HUDEP-2 (cell line): Measurements from ENCODE around the gene S100A2.

ENCODE experiments used
- DNase-seq, 76 experiments: peaks; one replicate each; lab custom pipeline; 2025; ENCODE audit not compliant: unreplicated experiment in 76 of 76; lab: John Stamatoyannopoulos, UW

The S100A2 gene

GRCh38 chr1:153565529-153566374 lies at the start of gene S100A2:
TSS of gene S100A2 (minus strand) at chr1:153565844. CDS start at chr1:153563877, 1,967 bp downstream.
- peak in 14 of 76 experiments; percentile 18 to 48 (median 30) for DNase-seq

GRCh38 chr1:153615406-153615805 lies 49.8 kb upstream of the S100A2 start:
- no peak for DNase-seq

GRCh38 chr1:153614906-153615305 lies 49.3 kb upstream of the S100A2 start:
- no peak for DNase-seq

GRCh38 chr1:153614189-153614900 lies 48.7 kb upstream of the S100A2 start:
- no peak for DNase-seq

- DNase-seq: no peak
Observed at GRCh38 chr1:153613406-153613805, 47.8 kb upstream of the S100A2 start.

GRCh38 chr1:153612755-153613331 lies 47.2 kb upstream of the S100A2 start, which contains the start of gene S100A16:
TSS of gene S100A16 (minus strand) at chr1:153613137. CDS start at chr1:153608151, 4,986 bp downstream.
- peak in 46 of 76 experiments; percentile 11 to 63 (median 35) for DNase-seq

GRCh38 chr1:153612111-153612754 lies 46.6 kb upstream of the S100A2 start:
- DNase-seq: no peak

- no peak for DNase-seq
Observed at GRCh38 chr1:153611356-153611755, 45.7 kb upstream of the S100A2 start.

- no peak for DNase-seq
Observed at GRCh38 chr1:153610811-153611301, 45.2 kb upstream of the S100A2 start.

- peak in 1 of 76 experiments; percentile 7 for DNase-seq
Observed at GRCh38 chr1:153610334-153610733, 44.7 kb upstream of the S100A2 start.

GRCh38 chr1:153609585-153609907 lies 43.9 kb upstream of the S100A2 start:
- DNase-seq: no peak

- DNase-seq: peak in 26 of 76 experiments; percentile 14 to 58 (median 30)
Observed at GRCh38 chr1:153608742-153609584, 43.3 kb upstream of the S100A2 start.

GRCh38 chr1:153608089-153608682 lies 42.5 kb upstream of the S100A2 start:
- DNase-seq: no peak

- DNase-seq: no peak
Observed at GRCh38 chr1:153607381-153607780, 41.7 kb upstream of the S100A2 start.

- DNase-seq: no peak
Observed at GRCh38 chr1:153606194-153606593, 40.5 kb upstream of the S100A2 start.

GRCh38 chr1:153602749-153603148 lies 37.1 kb upstream of the S100A2 start:
- DNase-seq: no peak

GRCh38 chr1:153599847-153600246 lies 34.2 kb upstream of the S100A2 start:
- no peak for DNase-seq

- no peak for DNase-seq
Observed at GRCh38 chr1:153598309-153599172, 32.9 kb upstream of the S100A2 start.
